ENCODE results near the gene C2CD4A.

GRCh38 chr15:62079594-62079993 lies 12.8 kb downstream of the C2CD4A start:
- no peak for TF ChIP-seq CTCF (IDR thresholded peaks at IDR 0.05; ENCODE audit: low read length)
- TF ChIP-seq EZH2 (optimal IDR thresholded peaks at IDR 0.05; ENCODE audit: low read depth, low read length) = no peak
- TF ChIP-seq EZH2phosphoT487 (IDR thresholded peaks at IDR 0.05; ENCODE audit: low read length) = no peak

Measured in MM.1S (cell line).